Measurements from ENCODE around the gene EVL. TPM values are rescaled to one million over a fixed set of nuclear protein-coding genes. Genes with fewer than 3 reads are reported as not detected.

The EVL gene
- total RNA-seq, 1 donor from 2014 or later: 6.1 TPM

GRCh38 chr14:100131181-100131580 is 66.0 kb downstream of the EVL start:
- no peak for TF ChIP-seq CTCF (IDR thresholded peaks at IDR 0.05; ENCODE audit: insufficient read depth, low read length, severe bottlenecking)
- Histone ChIP-seq H3K27me3 (ENCODE audit: control insufficient read depth, insufficient read depth, low read length) (no peaks in the 10 kb centered on the region), H3K4me3 (ENCODE audit: low read depth, low read length) (no peak overlapping the region), H3K36me3 (ENCODE audit: control insufficient read depth, insufficient read depth, low read length) (peaks cover 2% of the 10 kb centered on the region)
- no peak for DNase-seq (ENCODE audit: low read depth)
- FAIRE-seq: no peak

GRCh38 chr14:100132161-100132902 is 67.1 kb downstream of the EVL start:
- Histone ChIP-seq H3K27me3 (ENCODE audit: control insufficient read depth, insufficient read depth, low read length) (no peaks in the 10 kb centered on the region), H3K4me3 (ENCODE audit: low read depth, low read length) (no peak overlapping the region), H3K36me3 (ENCODE audit: control insufficient read depth, insufficient read depth, low read length) (peaks cover 2% of the 10 kb centered on the region)
- no peak for TF ChIP-seq CTCF (IDR thresholded peaks at IDR 0.05; ENCODE audit: insufficient read depth, low read length, severe bottlenecking)
- DNase-seq (ENCODE audit: low read depth) (no peak), FAIRE-seq (no peak)

- H3K4me3 ChIP-seq (ENCODE audit: low read depth, low read length): no peak overlapping the region
- H3K36me3 ChIP-seq (ENCODE audit: control insufficient read depth, insufficient read depth, low read length): peaks cover 2% of the 10 kb centered on the region
- H3K27me3 ChIP-seq (ENCODE audit: control insufficient read depth, insufficient read depth, low read length): no peaks in the 10 kb centered on the region
- TF ChIP-seq CTCF (IDR thresholded peaks at IDR 0.05; ENCODE audit: insufficient read depth, low read length, severe bottlenecking): no peak
- DNase-seq (ENCODE audit: low read depth) (no peak), FAIRE-seq (no peak)
Measured at GRCh38 chr14:100132903-100133510, 67.8 kb downstream of the EVL start.

GRCh38 chr14:100134586-100134985 is 69.4 kb downstream of the EVL start:
- Histone ChIP-seq H3K36me3 (ENCODE audit: control insufficient read depth, insufficient read depth, low read length) (peaks cover 2% of the 10 kb centered on the region), H3K27me3 (ENCODE audit: control insufficient read depth, insufficient read depth, low read length) (no peaks in the 10 kb centered on the region), H3K4me3 (ENCODE audit: low read depth, low read length) (no peak overlapping the region)
- DNase-seq (ENCODE audit: low read depth) (no peak), FAIRE-seq (no peak)
- no peak for TF ChIP-seq CTCF (IDR thresholded peaks at IDR 0.05; ENCODE audit: insufficient read depth, low read length, severe bottlenecking)

- Histone ChIP-seq H3K36me3 (ENCODE audit: control insufficient read depth, insufficient read depth, low read length) (peaks cover 2% of the 10 kb centered on the region), H3K27me3 (ENCODE audit: control insufficient read depth, insufficient read depth, low read length) (no peaks in the 10 kb centered on the region), H3K4me3 (ENCODE audit: low read depth, low read length) (no peak overlapping the region)
- TF ChIP-seq CTCF (IDR thresholded peaks at IDR 0.05; ENCODE audit: insufficient read depth, low read length, severe bottlenecking): no peak
- FAIRE-seq: peak; percentile 13
- no peak for DNase-seq (ENCODE audit: low read depth)
Measured at GRCh38 chr14:100135073-100135472, 69.9 kb downstream of the EVL start.
